Fibroblast of villous mesenchyme (primary cell): ENCODE results near the gene ZNF778. TPM values are rescaled to one million over a fixed set of nuclear protein-coding genes. Genes with fewer than 3 reads are reported as not detected.

Experiments
- DNase-seq: peaks from one replicate; pipeline ENCODE4 v3.0.0-alpha.2; 2010; ENCODE audit warnings: low read depth
- H3K4me3 ChIP-seq: 2 replicates; pipeline ENCODE4 v1.5.1; 2011; ENCODE audit warnings: low read depth, mild to moderate bottlenecking, low read length
- CTCF ChIP-seq: IDR thresholded peaks from 2 replicates; pipeline ENCODE4 v1.5.1; 2012; ENCODE audit warnings: low read depth, mild to moderate bottlenecking, low read length; ENCODE audit not compliant: insufficient read depth
- total RNA-seq: library from RNA; depleted of rRNA; stranded (reverse); fragments of >200 nt; gene quantifications from 2 replicates; pipeline ENCODE4 v1.2.3, GENCODE V29; 2012

The ZNF778 gene
- total RNA-seq, 1 donor, result 16.4 TPM

DNA sequence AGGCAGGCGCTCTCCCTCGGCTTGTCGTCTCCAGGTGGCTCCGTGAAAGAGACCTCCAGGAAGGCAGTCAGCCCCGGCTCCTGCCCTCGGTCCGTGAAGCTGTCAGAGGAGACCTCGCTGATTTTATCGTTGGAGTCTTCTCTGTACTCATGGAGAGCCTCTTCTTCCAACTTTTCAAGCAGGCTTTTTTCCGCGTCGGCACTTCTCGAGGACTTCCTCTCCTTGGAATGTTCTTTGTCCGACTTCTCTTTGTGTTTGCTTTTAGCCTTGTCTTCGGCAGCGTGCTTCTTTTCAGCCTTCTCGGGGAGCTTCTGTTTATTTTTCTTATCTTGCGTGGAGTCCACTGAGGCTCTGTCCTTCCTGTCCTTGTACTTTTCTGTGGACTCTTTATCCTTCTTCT, 65.0 kb downstream of the ZNF778 start:
- TF ChIP-seq CTCF, result no peak
- DNase-seq, result no peak
- H3K4me3 ChIP-seq, result no peak overlapping the region

DNA sequence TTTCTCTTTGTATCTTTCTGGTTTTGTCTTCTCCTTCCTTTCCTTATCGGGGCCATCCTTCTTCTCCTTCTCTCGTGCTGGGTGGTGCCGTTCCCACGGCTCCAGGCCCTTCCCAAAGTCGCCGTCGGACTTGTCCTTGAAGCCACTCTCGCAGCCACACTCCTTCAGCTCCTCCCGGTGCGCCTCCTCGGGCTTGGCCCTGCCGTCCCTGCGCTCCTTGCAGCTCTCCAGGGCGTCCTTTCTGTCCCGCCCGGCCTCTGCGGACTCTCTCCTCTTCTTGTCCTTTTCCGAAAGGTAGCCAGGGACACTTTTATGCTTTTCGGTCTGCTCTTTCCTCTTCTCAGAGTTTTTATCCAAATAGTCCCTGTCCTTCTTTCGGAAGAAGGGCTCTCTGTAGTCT, 65.9 kb downstream of the ZNF778 start:
- DNase-seq, result no peak
- no peak overlapping the region for H3K4me3 ChIP-seq
- no peak for TF ChIP-seq CTCF

DNA sequence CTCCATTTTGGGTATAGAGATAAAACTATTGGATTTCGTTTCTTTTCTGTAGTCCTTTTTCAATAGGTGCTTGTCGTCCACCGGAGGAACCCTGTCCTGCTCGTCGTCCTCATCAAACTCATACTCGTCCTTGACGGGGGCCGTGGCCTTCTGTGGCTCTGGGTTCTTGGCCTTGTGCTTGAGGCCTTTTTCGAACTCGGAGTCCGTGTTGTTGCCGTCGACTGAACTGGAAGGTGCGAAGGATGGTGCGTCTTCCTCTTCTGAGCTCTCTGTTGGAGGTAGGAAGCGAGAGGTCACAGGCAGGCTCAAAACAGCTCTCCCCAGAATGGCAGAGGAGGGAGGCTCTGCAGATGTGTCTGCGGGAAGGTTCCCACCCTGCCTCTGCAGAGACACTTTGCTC, 67.9 kb downstream of the ZNF778 start:
- DNase-seq, result no peak
- no peak overlapping the region for H3K4me3 ChIP-seq
- TF ChIP-seq CTCF, result no peak

DNA sequence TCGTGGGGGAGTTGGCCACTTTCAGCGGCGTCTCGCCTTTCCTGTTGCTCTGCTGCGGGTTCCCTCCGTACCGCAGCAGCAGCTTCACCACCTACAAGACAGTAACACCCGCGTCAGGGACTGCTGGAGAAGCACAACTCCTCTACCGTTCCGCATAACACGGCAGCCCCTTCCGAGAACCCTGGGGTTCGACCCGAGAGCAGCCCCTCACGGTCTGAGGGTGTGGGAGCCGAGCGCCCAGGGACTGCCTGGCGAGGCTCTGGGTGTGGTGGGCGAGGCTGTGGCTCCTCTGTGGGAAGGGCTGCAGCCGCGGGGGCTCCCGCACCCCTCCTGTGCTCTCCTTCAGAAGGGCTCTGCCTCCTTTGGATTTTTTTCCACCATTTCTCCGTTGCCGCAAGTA, 68.6 kb downstream of the ZNF778 start:
- H3K4me3 ChIP-seq, result no peak overlapping the region
- DNase-seq, result no peak
- TF ChIP-seq CTCF, result no peak

Other genes starting within 250 kb of the ZNF778 start
- not detected in 2 replicates for gene CBFA2T3, start 240.5 kb upstream of the ZNF778 start, total RNA-seq
- 20.7 and 22.9 TPM in 2 replicates for gene ACSF3, start 123.9 kb upstream of the ZNF778 start, total RNA-seq
- under 0.01 and 0.32 TPM in 2 replicates for gene CDH15, start 46.0 kb upstream of the ZNF778 start, total RNA-seq
- gene SLC22A31, start 17.2 kb upstream of the ZNF778 start, total RNA-seq, result under 0.01 TPM in 1 of 2 replicates, not detected in the other